ENCODE measurements around the gene ACAA2. TPM values are rescaled to one million over a fixed set of nuclear protein-coding genes. Genes with fewer than 3 reads are reported as not detected.

Gene ACAA2
- total and polyA plus RNA-seq, 2 experiments from 2014 or later: 91.1 to 126 TPM

- no peak for TF ChIP-seq REST (IDR thresholded peaks at IDR 0.05; ENCODE audit: unreplicated experiment)
- no peak for TF ChIP-seq ETS1 (IDR thresholded peaks at IDR 0.05)
- no peak for TF ChIP-seq ZNF114 (CRISPR knock-in tag; IDR thresholded peaks at IDR 0.05)
- TF ChIP-seq CTCF (conservative IDR thresholded peaks at IDR 0.05; ENCODE audit: low read depth in 2 of 2): no peak
- TF ChIP-seq NANOG (IDR thresholded peaks at IDR 0.05; ENCODE audit: borderline replicate concordance): no peak
- no peak for TF ChIP-seq POLR2AphosphoS5 (IDR thresholded peaks at IDR 0.05; ENCODE audit: low read depth)
- no peak for TF ChIP-seq EZH2phosphoT487 (IDR thresholded peaks at IDR 0.05; ENCODE audit: unreplicated experiment)
- no peak for TF ChIP-seq ZNF331 (CRISPR knock-in tag; IDR thresholded peaks at IDR 0.05; ENCODE audit: low read depth)
- no peak for TF ChIP-seq STAT1 (IDR thresholded peaks at IDR 0.05; ENCODE audit: unreplicated experiment)
- no peak for TF ChIP-seq CREB1 (CRISPR knock-in tag; IDR thresholded peaks at IDR 0.05; ENCODE audit: low read depth)
- no peak for TF ChIP-seq JUNB (IDR thresholded peaks at IDR 0.05; ENCODE audit: unreplicated experiment)
Measured at GRCh38 chr18:49769047-49769728, 44.1 kb downstream of the ACAA2 start (continued).

GRCh38 chr18:49768051-49768391 is 45.3 kb downstream of the ACAA2 start:
- no peaks in the 10 kb centered on the region for H3F3A ChIP-seq (replicated peaks; ENCODE audit: low read depth)
- H3K27ac ChIP-seq (ENCODE audit: low read depth): no peak overlapping the region
- no peak overlapping the region for H3K27ac Mint-ChIP-seq
- ATAC-seq (peak; percentile 97), DNase-seq (ENCODE audit: low spot score) (peak; percentile 93)
- H3K36me3 Mint-ChIP-seq (ENCODE audit: low read depth): no peaks in the 10 kb centered on the region
- H3K4me3 Mint-ChIP-seq: no peak overlapping the region
- H3K27me3 Mint-ChIP-seq (ENCODE audit: insufficient read depth, low read depth, poor library complexity): peaks cover 2% of the 10 kb centered on the region
- peak overlapping the region; percentile 35; the same call in 1 of the 2 replicates for H3K4me2 ChIP-seq
- H3K27me3 ChIP-seq (ENCODE audit: insufficient read depth): no peaks in the 10 kb centered on the region
- no peaks in the 10 kb centered on the region for H3K79me2 ChIP-seq (replicated peaks; ENCODE audit: insufficient read depth)
- H3K9me2 ChIP-seq (ENCODE audit: insufficient read depth): no peaks in the 10 kb centered on the region
- H4K20me1 ChIP-seq (replicated peaks; ENCODE audit: insufficient read depth): no peaks in the 10 kb centered on the region
- peak overlapping the region; percentile 52; the same call in 1 of the 2 replicates for H2AFZ ChIP-seq
- no peaks in the 10 kb centered on the region for H3K36me3 ChIP-seq (ENCODE audit: insufficient read depth)
- no peaks in the 10 kb centered on the region for H3K9me3 Mint-ChIP-seq
- no peaks in the 10 kb centered on the region for H3K4me1 ChIP-seq (ENCODE audit: insufficient read depth)
- H3K4me3 ChIP-seq: no peak overlapping the region
- peaks cover 14% of the 10 kb centered on the region for H3K4me1 Mint-ChIP-seq
- TF ChIP-seq ZNF462 (CRISPR knock-in tag; IDR thresholded peaks at IDR 0.05) (no peak), POLR2AphosphoS5 (IDR thresholded peaks at IDR 0.05; ENCODE audit: low read depth) (no peak), EZH2 (IDR thresholded peaks at IDR 0.05; ENCODE audit: low read depth, unreplicated experiment) (no peak), CREB1 (CRISPR knock-in tag; IDR thresholded peaks at IDR 0.05; ENCODE audit: low read depth) (peak; percentile 30; the same call in 1 of the 2 replicates)

Measured in GM23338 (cell line).